Esophagus squamous epithelium (tissue), 4 donors: Measurements from ENCODE around the gene LPP.

Source experiments
- CTCF ChIP-seq, 6 experiments: fragments of 450-650 bp in 4 of 6; fragments of 200-600 bp in 2 of 6; sonication (generic) in 2 of 6; IDR thresholded peaks; one replicate each; pipeline ENCODE4 v1.5.1; 2016 to 2019; ENCODE audit warnings: antibody characterized with exemption in 6 of 6, mild to moderate bottlenecking in 4 of 6, moderate library complexity in 4 of 6
- POLR2A ChIP-seq, 4 donors: fragments of 450-650 bp; IDR thresholded peaks; one replicate each; pipeline ENCODE4 v1.6.1; 2017; ENCODE audit warnings: antibody characterized with exemption in 4 of 4, mild to moderate bottlenecking in 4 of 4, moderate library complexity in 3 of 4

- no peak for TF ChIP-seq CTCF (IDR thresholded peaks at IDR 0.05)
- no peak for TF ChIP-seq POLR2A (IDR thresholded peaks at IDR 0.05)
These were observed 637.4 kb downstream of the LPP start for GRCh38 chr3:188791311-188791710.
